GM15510 (cell line): Measurements from ENCODE around the gene STS.

ENCODE experiments used
- POLR2A ChIP-seq: IDR thresholded peaks from 3 replicates; pipeline ENCODE4 v1.6.1; 2011; ENCODE audit warnings: borderline replicate concordance; ENCODE audit not compliant: insufficient read length; ENCODE audit errors: extremely low read depth

The STS gene

DNA sequence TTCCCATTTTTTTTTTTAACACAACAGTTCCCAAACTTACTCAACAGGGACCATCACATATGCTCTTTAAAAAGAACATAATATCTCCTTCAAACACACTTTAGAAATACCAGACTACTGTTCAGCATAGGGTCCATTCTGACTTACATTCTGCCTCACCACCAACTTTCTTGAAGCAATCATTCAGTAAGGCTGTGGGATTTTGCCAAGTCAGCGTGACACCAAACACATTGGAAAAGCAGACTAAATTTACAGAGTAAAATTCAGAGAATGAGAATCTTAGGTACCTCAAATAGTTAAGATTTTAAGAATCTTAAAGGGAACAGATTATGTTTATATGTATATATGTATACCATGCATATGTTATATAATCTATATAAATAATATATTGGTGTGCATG, 7.7 kb downstream of the STS start:
- TF ChIP-seq POLR2A = no peak

DNA sequence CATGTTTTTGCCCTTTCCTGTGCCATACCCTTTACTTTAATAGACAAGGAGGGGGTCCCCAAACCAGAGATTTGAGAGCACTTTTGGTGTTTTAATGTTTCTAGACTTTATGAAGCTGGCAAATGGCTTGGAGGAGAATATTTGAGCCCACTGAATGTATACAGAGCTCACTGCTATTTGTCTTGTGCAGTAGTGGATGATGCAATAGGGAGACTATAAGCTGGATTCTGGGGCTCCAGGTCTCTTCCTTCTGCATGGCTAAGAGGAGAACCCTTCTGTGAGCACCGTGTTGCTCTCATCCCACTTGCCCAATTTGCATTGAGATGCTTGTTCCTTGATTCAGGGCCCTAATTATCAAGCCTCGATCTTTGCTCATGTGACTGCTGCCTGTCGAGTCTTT, 9.4 kb downstream of the STS start:
- TF ChIP-seq POLR2A = no peak

DNA sequence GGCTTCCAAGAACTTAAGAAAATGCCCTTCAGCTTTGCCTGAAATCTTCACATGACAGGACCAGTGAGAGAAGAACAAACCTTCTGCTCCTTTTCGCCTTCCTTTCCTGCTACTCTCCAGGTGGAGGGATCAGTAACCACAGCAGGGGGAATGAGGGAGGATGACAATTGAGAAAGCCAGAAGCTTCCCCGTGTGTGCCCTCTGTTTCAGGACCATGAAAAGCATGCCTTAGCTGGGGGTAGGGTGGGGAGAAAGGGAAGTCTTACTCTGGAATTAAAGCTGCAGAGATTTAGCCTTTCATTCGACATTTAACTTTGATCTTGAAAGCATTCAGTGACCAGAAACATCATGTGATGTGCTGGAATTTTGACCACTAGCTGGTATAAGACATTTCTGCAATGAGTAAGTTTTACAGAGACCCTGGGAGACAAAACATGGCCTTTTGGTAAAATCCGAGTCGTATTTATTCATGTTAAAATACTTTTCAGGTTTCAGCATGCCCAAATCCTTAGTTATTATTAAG, 11.0 kb downstream of the STS start:
- no peak for TF ChIP-seq POLR2A

- no peak for TF ChIP-seq POLR2A
These were observed 11.8 kb downstream of the STS start for GRCh38 chrX:7159149-7159861.

DNA sequence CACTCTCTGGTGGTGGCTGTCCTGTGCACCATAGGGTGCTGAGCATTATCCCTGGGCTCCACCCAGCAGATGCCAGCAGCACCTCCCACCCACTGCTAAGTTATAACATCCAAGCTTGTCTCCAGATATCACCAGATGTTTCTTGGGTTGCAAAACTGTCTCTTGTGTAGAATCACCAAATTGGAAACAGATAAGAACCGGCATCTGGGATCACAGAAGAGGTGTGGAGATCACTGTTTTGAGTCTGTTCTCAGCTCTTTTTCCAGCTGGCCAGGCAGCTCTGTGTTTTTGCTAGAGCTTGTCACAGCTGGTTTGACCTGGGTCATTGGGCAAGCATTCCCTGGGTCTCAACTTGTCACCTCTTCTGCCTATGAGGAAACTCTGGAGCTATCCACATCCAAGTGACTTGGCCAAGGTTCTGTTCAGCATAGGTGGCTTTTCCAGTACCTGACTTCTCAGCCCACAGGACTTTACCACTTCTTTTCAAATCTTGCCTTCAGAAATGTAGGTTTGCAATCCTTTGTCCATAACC, 15.7 kb downstream of the STS start:
- TF ChIP-seq POLR2A = no peak

- TF ChIP-seq POLR2A = no peak
These were observed 16.7 kb downstream of the STS start for GRCh38 chrX:7164174-7164573.

DNA sequence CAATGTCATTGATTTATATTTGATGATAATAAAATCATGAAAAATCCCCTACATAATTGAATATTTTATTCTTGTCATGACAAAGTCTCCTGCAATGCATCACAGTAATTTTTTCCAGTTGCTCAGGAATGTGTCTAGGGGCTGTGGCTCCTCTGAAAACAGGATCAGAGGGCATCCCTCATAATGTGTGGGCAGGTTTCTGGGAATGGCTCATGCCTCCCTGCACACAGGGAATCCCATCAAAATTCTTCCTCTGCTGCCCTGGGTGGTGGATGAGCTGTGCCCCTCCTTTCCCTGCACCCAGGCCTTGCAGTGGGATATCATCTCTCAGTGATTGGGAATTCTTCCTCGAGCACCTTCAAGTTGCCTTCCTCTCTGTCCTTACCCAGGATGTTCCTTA, 20.9 kb downstream of the STS start:
- no peak for TF ChIP-seq POLR2A

DNA sequence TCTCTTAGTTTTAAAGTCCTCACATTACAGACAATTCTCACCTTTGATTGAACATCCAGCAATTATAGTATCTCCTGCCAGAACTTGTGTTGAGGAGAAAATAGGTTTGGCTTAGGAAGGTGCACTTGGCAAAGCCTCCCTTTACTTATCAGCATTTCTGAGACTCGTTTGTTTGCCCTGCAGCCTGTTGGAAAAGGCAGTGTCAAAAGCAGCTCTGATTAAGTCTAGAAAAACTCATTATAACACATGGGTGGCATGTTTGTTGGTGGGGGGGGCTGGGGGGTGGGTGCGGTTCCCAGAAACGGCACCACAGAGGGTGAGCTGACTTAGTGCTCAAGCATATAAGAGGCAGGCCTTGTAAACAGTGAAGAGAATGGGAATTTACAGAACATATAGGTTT, 22.1 kb downstream of the STS start:
- no peak for TF ChIP-seq POLR2A

DNA sequence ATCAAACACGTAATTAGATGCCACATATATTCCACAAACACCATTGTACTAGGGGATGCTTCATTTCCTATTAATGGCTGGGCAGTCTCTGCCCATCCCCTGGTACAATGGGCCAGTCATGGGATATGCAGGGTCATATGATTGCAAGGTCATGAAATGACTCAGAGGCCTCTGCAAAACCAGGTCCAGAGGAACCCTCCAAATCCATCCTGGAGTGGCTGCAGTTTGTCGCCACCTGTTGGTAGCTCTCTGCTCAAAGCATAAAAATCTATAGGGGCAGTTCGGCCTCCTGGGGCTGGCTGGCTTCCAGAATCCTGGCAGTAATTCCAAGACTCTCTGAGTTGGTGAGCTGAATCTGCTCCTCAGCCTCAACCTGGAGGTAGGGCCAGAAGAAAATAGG, 23.4 kb downstream of the STS start:
- no peak for TF ChIP-seq POLR2A

DNA sequence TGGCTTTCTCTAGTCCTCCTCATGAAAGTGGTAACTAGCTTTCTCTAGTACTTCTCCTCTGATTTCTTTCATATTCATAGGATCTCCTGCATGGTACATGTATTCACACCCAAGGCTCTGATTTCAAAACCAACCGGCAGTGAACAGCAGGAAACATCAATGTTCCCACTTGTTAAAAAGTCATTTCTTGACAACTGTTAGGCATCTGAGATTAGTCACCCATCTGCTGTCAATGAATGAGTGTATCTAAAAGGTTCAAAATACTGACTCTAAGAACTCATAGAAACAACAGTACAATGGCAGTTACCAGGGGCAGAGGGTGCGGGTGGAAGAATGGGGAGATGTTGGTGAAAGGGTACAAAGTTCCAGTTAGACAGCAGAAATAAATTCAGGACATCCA, 31.9 kb downstream of the STS start:
- no peak for TF ChIP-seq POLR2A

GRCh38 chrX:7184816-7185215, 37.3 kb downstream of the STS start:
- TF ChIP-seq POLR2A = no peak

DNA sequence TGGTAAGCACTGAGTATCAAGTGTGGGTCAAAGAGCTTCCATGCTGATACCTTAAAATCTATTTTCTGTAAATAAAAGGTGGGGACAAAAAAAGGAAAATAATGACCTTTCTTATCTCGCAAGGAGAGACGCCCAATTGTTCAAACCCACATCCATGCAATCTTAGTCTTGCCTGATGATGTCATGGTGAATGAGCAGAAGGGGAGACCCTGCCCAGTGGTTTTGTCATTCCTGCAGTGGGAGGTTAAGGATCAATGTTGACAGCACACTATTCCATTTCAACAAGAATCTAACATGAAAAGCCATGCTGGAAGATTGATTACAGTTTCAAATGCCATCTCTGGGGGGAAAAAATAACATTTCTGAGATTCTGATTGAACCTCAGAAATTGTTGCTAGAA, 41.2 kb downstream of the STS start:
- no peak for TF ChIP-seq POLR2A

DNA sequence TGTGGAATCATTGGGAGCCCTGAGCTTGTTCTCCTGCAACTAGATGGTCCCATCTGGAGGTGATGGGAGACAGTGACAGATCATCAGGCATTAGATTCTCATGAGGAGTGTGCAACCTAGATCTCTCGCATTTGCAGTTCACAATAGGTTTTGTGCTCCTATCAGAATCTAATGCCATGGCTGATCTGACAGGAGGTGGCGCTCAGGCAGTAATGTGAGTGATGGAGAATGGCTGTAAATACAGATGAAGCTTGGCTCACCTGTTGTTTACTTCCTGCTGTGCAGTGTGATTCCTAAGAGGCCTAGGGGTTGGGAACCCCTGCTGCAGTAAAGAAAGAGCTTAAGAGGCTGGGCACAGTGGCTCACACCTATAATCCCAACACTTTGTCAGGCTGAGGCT, 42.6 kb downstream of the STS start:
- no peak for TF ChIP-seq POLR2A

GRCh38 chrX:7191681-7192110, 44.2 kb downstream of the STS start:
- no peak for TF ChIP-seq POLR2A

DNA sequence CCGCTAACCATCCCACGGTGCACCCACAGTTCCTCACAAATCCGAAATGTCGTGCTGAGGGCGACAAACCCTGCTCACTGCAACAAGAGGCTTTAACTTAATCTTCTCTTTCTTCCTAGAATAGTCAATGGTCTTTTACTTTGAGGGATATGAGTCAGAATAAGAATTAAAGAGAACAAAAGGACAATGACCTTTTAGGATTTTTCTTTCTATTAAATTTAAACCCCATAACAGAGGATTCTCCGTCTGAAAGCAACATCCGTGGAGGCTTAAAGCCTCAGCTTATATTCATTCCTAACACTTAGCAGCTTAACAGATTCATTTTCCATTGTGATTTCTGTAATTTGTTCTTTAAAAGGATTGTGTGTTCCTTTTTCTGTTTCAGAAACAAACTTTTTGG, 45.4 kb downstream of the STS start:
- TF ChIP-seq POLR2A = no peak

GRCh38 chrX:7194606-7195005, 47.1 kb downstream of the STS start:
- no peak for TF ChIP-seq POLR2A
